ENCODE measurements around the gene OR11H7. TPM values are rescaled to one million over a fixed set of nuclear protein-coding genes. Genes with fewer than 3 reads are reported as not detected.

OR11H7 gene
- total RNA-seq (2022; extraction: Qiagen RNA extraction; ENCODE audit: low read depth): not detected in 5 replicates

DNA sequence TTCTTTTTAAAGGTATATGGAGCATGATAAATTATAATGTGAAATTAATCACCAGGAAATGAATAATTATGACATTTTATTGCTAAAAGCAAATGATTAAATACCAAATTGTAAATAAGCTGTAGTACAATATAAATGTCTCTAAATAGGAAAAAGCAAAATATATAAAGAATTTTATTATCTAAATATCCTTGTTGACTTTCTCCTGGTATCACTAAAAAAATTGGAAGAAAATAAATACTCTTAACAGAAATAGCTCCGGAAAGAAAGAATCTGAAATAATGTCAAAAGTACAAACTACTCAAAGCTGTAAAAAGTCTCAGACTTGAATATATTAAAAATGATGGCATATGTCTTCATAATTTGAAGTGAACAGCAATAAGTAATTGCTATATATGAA is at the start of gene OR11H7:
OR11H7 (plus strand) TSS at position 301 of the 400 bp plus-strand sequence.

DNA sequence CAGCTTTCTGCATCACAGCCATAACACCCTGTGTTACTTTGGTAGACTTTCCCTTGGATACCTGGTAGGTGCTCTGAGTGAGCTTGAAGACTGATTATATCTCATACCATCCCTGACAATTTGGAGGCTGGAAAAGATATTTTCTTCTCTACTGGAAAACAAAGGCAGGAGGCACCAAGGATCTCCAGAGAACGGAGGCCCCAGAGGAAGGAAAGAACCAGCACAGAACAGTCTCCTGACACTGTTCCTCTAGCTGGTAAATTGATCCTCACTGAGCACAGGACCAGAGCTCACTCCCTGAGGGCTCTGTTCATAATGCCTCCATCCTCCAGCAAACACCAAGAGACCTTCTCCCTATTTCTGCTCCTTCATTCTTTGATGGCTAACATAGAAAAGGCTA is 38.2 kb upstream of the OR11H7 start, which contains the start of gene OR11G2:
OR11G2 (plus strand) TSS at position 301 of the 400 bp plus-strand sequence. CDS start 6,542 bp downstream, outside the sequence.

DNA sequence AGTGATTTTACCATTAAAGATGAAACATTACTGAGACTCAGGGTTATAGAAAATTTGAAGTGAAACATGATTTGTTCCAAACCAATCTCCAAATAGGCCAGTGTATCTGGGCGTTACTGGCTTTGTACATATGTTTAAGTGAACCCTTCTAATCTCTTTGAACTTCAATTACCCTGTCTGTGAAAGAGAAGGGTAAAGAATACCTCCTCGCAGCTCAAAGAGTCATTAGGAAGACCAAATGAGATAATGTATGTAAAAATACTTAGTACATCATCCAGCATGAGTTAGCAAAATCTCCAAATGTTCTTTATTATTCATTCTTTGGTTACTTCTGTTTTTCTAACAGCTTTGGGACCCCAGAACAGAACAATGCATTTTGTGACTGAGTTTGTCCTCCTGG is 5.4 kb upstream of the OR11H7 start, which contains the start of gene OR11H6:
OR11H6 (plus strand) TSS at position 301 of the 400 bp plus-strand sequence; CDS start at position 301, 0 bp downstream.

Other genes with a start within 250 kb of the OR11H7 start
- gene OR4Q2, start 226.8 kb upstream of the OR11H7 start, total RNA-seq (2022; extraction: Qiagen RNA extraction; ENCODE audit: low read depth): not detected in 5 replicates
- not detected in 5 replicates for gene OR4K14, start 209.7 kb upstream of the OR11H7 start, total RNA-seq (2022; extraction: Qiagen RNA extraction; ENCODE audit: low read depth)
- gene OR4K13, start 192.9 kb upstream of the OR11H7 start, total RNA-seq (2022; extraction: Qiagen RNA extraction; ENCODE audit: low read depth): not detected in 5 replicates
- not detected in 5 replicates for gene OR4L1, start 168.9 kb upstream of the OR11H7 start, total RNA-seq (2022; extraction: Qiagen RNA extraction; ENCODE audit: low read depth)
- not detected in 5 replicates for gene OR4K17, start 118.2 kb upstream of the OR11H7 start, total RNA-seq (2022; extraction: Qiagen RNA extraction; ENCODE audit: low read depth)
- not detected in 5 replicates for gene OR4N5, start 90.2 kb upstream of the OR11H7 start, total RNA-seq (2022; extraction: Qiagen RNA extraction; ENCODE audit: low read depth)
- gene OR11G2, start 38.1 kb upstream of the OR11H7 start, total RNA-seq (2022; extraction: Qiagen RNA extraction; ENCODE audit: low read depth): not detected in 5 replicates
- not detected in 5 replicates for gene OR11H6, start 5.3 kb upstream of the OR11H7 start, total RNA-seq (2022; extraction: Qiagen RNA extraction; ENCODE audit: low read depth)
- not detected in 5 replicates for gene OR11H4, start 10.3 kb downstream of the OR11H7 start, total RNA-seq (2022; extraction: Qiagen RNA extraction; ENCODE audit: low read depth)
- 20.0 to 26.9 TPM (median 21.8 TPM) in 5 replicates for gene TTC5, start 77.0 kb downstream of the OR11H7 start, total RNA-seq (2022; extraction: Qiagen RNA extraction; ENCODE audit: low read depth)
- 37.4 to 58.5 TPM (median 44.4 TPM) in 5 replicates for gene CCNB1IP1, start 104.3 kb downstream of the OR11H7 start, total RNA-seq (2022; extraction: Qiagen RNA extraction; ENCODE audit: low read depth)
- gene PARP2, start 114.7 kb downstream of the OR11H7 start, total RNA-seq (2022; extraction: Qiagen RNA extraction; ENCODE audit: low read depth): 19.4 to 24.7 TPM (median 22.5 TPM) in 5 replicates
- gene TEP1, start 184.5 kb downstream of the OR11H7 start, total RNA-seq (2022; extraction: Qiagen RNA extraction; ENCODE audit: low read depth): 10.0 to 11.9 TPM (median 10.7 TPM) in 5 replicates
- gene KLHL33, start 207.2 kb downstream of the OR11H7 start, total RNA-seq (2022; extraction: Qiagen RNA extraction; ENCODE audit: low read depth): not detected in 5 replicates
- gene OSGEP, start 225.8 kb downstream of the OR11H7 start, total RNA-seq (2022; extraction: Qiagen RNA extraction; ENCODE audit: low read depth): 24.1 to 29.4 TPM (median 26.2 TPM) in 5 replicates
- 262 to 275 TPM (median 266 TPM) in 5 replicates for gene APEX1, start 226.2 kb downstream of the OR11H7 start, total RNA-seq (2022; extraction: Qiagen RNA extraction; ENCODE audit: low read depth)
- gene PIP4P1, start 232.5 kb downstream of the OR11H7 start, total RNA-seq (2022; extraction: Qiagen RNA extraction; ENCODE audit: low read depth): 32.2 to 37.0 TPM (median 33.3 TPM) in 5 replicates
- 166 to 227 TPM (median 176 TPM) in 5 replicates for gene PNP, start 240.4 kb downstream of the OR11H7 start, total RNA-seq (2022; extraction: Qiagen RNA extraction; ENCODE audit: low read depth)